Neural progenitor cell (in vitro differentiated cells): ENCODE results near the gene NCOR2. TPM values are rescaled to one million over a fixed set of nuclear protein-coding genes. Genes with fewer than 3 reads are reported as not detected.
A peak's percentile ranks its signal among the peaks of the same experiment; 100 is the strongest.

Experiments used
- DNase-seq: peaks from one replicate; pipeline ENCODE4 v3.0.0-alpha.2; 2016; ENCODE audit warnings: low spot score
- H2AFZ ChIP-seq: fragments of 200-600 bp; sonication (generic); replicated peaks from 2 replicates; pipeline ENCODE4 v1.6.1; 2016; ENCODE audit warnings: antibody characterized with exemption
- H3F3A ChIP-seq: fragments of 200-600 bp; sonication (generic); 2 replicates; pipeline ENCODE4 v1.6.1; 2016; ENCODE audit warnings: antibody characterized with exemption, low read depth
- H3K27ac ChIP-seq: fragments of 200-600 bp; sonication (generic); 2 replicates; pipeline ENCODE4 v1.5.1; 2016; ENCODE audit warnings: mild to moderate bottlenecking
- H3K27me3 ChIP-seq: fragments of 200-600 bp; sonication (generic); 2 replicates; pipeline ENCODE4 v1.6.1; 2016; ENCODE audit warnings: mild to moderate bottlenecking, moderate library complexity
- H3K36me3 ChIP-seq: fragments of 200-600 bp; sonication (generic); 2 replicates; pipeline ENCODE4 v1.5.1; 2016
- H3K4me1 ChIP-seq: fragments of 200-600 bp; sonication (generic); 2 replicates; pipeline ENCODE4 v1.6.1; 2016; ENCODE audit warnings: mixed run types
- H3K4me2 ChIP-seq: fragments of 200-600 bp; sonication (generic); 2 replicates; pipeline ENCODE4 v1.6.1; 2016
- H3K4me3 ChIP-seq: fragments of 200-600 bp; sonication (generic); 2 replicates; pipeline ENCODE4 v1.5.1; 2016
- H3K79me2 ChIP-seq: fragments of 200-600 bp; sonication (generic); 2 replicates; pipeline ENCODE4 v1.6.1; 2016; ENCODE audit warnings: low read depth
- H3K9ac ChIP-seq: fragments of 200-600 bp; sonication (generic); 2 replicates; pipeline ENCODE4 v1.6.1; 2016
- H3K9me3 ChIP-seq: fragments of 200-600 bp; sonication (generic); 2 replicates; pipeline ENCODE4 v1.5.1; 2016; ENCODE audit warnings: low read depth
- H4K20me1 ChIP-seq: fragments of 200-600 bp; sonication (generic); 2 replicates; pipeline ENCODE4 v1.6.1; 2016; ENCODE audit warnings: low read depth
- H3K27ac Mint-ChIP-seq: 3 replicates; pipeline ENCODE4 v1.8.0; 2021; ENCODE audit warnings: mixed read lengths
- H3K27me3 Mint-ChIP-seq: 2 replicates; pipeline ENCODE4 v1.8.0; 2022; ENCODE audit warnings: low read depth, mild to moderate bottlenecking, inconsistent platforms, moderate library complexity, mixed read lengths; ENCODE audit not compliant: insufficient read depth
- H3K36me3 Mint-ChIP-seq: 3 replicates; pipeline ENCODE4 v1.8.0; 2021; ENCODE audit warnings: mixed read lengths
- H3K4me1 Mint-ChIP-seq: 3 replicates; pipeline ENCODE4 v1.8.0; 2021; ENCODE audit warnings: mixed read lengths
- H3K4me3 Mint-ChIP-seq: 3 replicates; pipeline ENCODE4 v1.8.0; 2021; ENCODE audit warnings: mild to moderate bottlenecking, moderate library complexity, mixed read lengths
- H3K9me3 Mint-ChIP-seq: 3 replicates; pipeline ENCODE4 v1.8.0; 2020; ENCODE audit warnings: mixed read lengths
- CTCF ChIP-seq: fragments of 200-600 bp; sonication (generic); IDR thresholded peaks from 2 replicates; pipeline ENCODE4 v1.5.1; 2017; ENCODE audit warnings: antibody characterized with exemption, mild to moderate bottlenecking
- EZH2 ChIP-seq: fragments of 200-600 bp; sonication (generic); IDR thresholded peaks from 2 replicates; pipeline ENCODE4 v1.6.1; 2017; ENCODE audit warnings: antibody characterized with exemption, mild to moderate bottlenecking, moderate library complexity
- EZH2phosphoT487 ChIP-seq: fragments of 200-600 bp; sonication (generic); IDR thresholded peaks from 2 replicates; pipeline ENCODE4 v1.6.1; 2017; ENCODE audit warnings: antibody characterized with exemption
- total RNA-seq: library from RNA; depleted of rRNA; stranded (reverse); fragments of >200 nt; gene quantifications from 2 replicates; pipeline ENCODE4 v1.2.3, GENCODE V29; 2015; ENCODE audit warnings: low replicate concordance

Gene NCOR2
- total RNA-seq, 1 donor from 2014 or later: 14.3 TPM

- Mint-ChIP-seq H3K4me1 (peaks cover 53% of the 10 kb centered on the region), H3K27ac (no peak overlapping the region), H3K9me3 (no peaks in the 10 kb centered on the region), H3K4me3 (no peak overlapping the region), H3K36me3 (peaks cover 2% of the 10 kb centered on the region), H3K27me3 (no peaks in the 10 kb centered on the region)
- Histone ChIP-seq H3K4me3 (no peak overlapping the region), H3K27me3 (no peaks in the 10 kb centered on the region), H3K4me2 (peak overlapping the region; percentile 1), H3K27ac (no peak overlapping the region), H3F3A (peaks cover 21% of the 10 kb centered on the region), H3K79me2 (peaks cover 82% of the 10 kb centered on the region), H3K9ac (no peak overlapping the region), H2AFZ (no peak overlapping the region), H3K4me1 (peaks cover 44% of the 10 kb centered on the region), H4K20me1 (peaks cover 82% of the 10 kb centered on the region), H3K36me3 (no peaks in the 10 kb centered on the region), H3K9me3 (no peaks in the 10 kb centered on the region)
- DNase-seq: no peak
- TF ChIP-seq EZH2 (no peak), EZH2phosphoT487 (no peak), CTCF (no peak)
Measured at GRCh38 chr12:124542021-124542949, 25.1 kb downstream of the NCOR2 start.

- DNase-seq: no peak
- Mint-ChIP-seq H3K27me3 (no peaks in the 10 kb centered on the region), H3K4me3 (no peak overlapping the region), H3K36me3 (peaks cover 2% of the 10 kb centered on the region), H3K27ac (no peak overlapping the region), H3K9me3 (no peaks in the 10 kb centered on the region), H3K4me1 (peaks cover 55% of the 10 kb centered on the region)
- Histone ChIP-seq H3K4me1 (peaks cover 39% of the 10 kb centered on the region), H2AFZ (no peak overlapping the region), H3K36me3 (no peaks in the 10 kb centered on the region), H3F3A (peaks cover 21% of the 10 kb centered on the region), H3K9me3 (no peaks in the 10 kb centered on the region), H3K4me2 (no peak overlapping the region), H3K27me3 (no peaks in the 10 kb centered on the region), H3K4me3 (no peak overlapping the region), H3K9ac (no peak overlapping the region), H4K20me1 (peaks cover 81% of the 10 kb centered on the region), H3K79me2 (peaks cover 82% of the 10 kb centered on the region), H3K27ac (no peak overlapping the region)
- TF ChIP-seq CTCF: no peak
- no peak for TF ChIP-seq EZH2
- TF ChIP-seq EZH2phosphoT487: no peak
Measured at GRCh38 chr12:124541322-124541721, 26.1 kb downstream of the NCOR2 start.

GRCh38 chr12:124539084-124540041 lies 28.0 kb downstream of the NCOR2 start:
- Mint-ChIP-seq H3K27ac (peak overlapping the region; percentile 75), H3K4me1 (peaks cover 50% of the 10 kb centered on the region), H3K9me3 (no peaks in the 10 kb centered on the region), H3K36me3 (peaks cover 2% of the 10 kb centered on the region), H3K27me3 (no peaks in the 10 kb centered on the region), H3K4me3 (peak overlapping the region; percentile 70)
- Histone ChIP-seq H3F3A (peaks cover 14% of the 10 kb centered on the region), H3K4me1 (peaks cover 19% of the 10 kb centered on the region), H3K4me2 (no peak overlapping the region), H3K9me3 (no peaks in the 10 kb centered on the region), H3K9ac (no peak overlapping the region), H3K27me3 (no peaks in the 10 kb centered on the region), H3K4me3 (no peak overlapping the region), H3K79me2 (peaks cover 82% of the 10 kb centered on the region), H3K27ac (no peak overlapping the region), H4K20me1 (peaks cover 80% of the 10 kb centered on the region), H3K36me3 (no peaks in the 10 kb centered on the region), H2AFZ (no peak overlapping the region)
- TF ChIP-seq EZH2 (no peak), EZH2phosphoT487 (no peak), CTCF (no peak)
- DNase-seq: no peak
